Mucosa of rectum (tissue), 2 donors: ENCODE results near the gene PAK5.

Experiments
- H3K27ac ChIP-seq, 2 donors: one replicate each; pipeline ENCODE4 v1.7.0; 2013; ENCODE audit warnings: inconsistent platforms in 2 of 2, low read depth in 2 of 2, low read length in 2 of 2
- H3K27me3 ChIP-seq, 2 donors: one replicate each; pipeline ENCODE4 v1.7.0; 2013; ENCODE audit warnings: low read length in 2 of 2; ENCODE audit not compliant: control insufficient read depth in 2 of 2, insufficient read depth in 2 of 2
- H3K36me3 ChIP-seq, 2 donors: one replicate each; pipeline ENCODE4 v1.7.0; 2013; ENCODE audit warnings: low read length in 2 of 2; ENCODE audit not compliant: control insufficient read depth in 2 of 2, insufficient read depth in 2 of 2
- H3K4me1 ChIP-seq, 2 donors: one replicate each; pipeline ENCODE4 v1.7.0; 2013; ENCODE audit warnings: low read length in 2 of 2, mild to moderate bottlenecking in 1 of 2; ENCODE audit not compliant: control insufficient read depth in 2 of 2, insufficient read depth in 2 of 2
- H3K4me3 ChIP-seq, 2 donors: one replicate each; pipeline ENCODE4 v1.7.0; 2013; ENCODE audit warnings: low read length in 2 of 2
- H3K9ac ChIP-seq, 2 donors: one replicate each; pipeline ENCODE4 v1.7.0; 2013; ENCODE audit warnings: low read length in 2 of 2, low read depth in 1 of 2, mild to moderate bottlenecking in 1 of 2
- H3K9me3 ChIP-seq, 2 donors: one replicate each; pipeline ENCODE4 v1.7.0; 2013; ENCODE audit warnings: low read length in 2 of 2; ENCODE audit not compliant: control insufficient read depth in 2 of 2
- donor health status: healthy.
- donor health status: Normal muscosa, but diverticular disease.

Gene PAK5

DNA sequence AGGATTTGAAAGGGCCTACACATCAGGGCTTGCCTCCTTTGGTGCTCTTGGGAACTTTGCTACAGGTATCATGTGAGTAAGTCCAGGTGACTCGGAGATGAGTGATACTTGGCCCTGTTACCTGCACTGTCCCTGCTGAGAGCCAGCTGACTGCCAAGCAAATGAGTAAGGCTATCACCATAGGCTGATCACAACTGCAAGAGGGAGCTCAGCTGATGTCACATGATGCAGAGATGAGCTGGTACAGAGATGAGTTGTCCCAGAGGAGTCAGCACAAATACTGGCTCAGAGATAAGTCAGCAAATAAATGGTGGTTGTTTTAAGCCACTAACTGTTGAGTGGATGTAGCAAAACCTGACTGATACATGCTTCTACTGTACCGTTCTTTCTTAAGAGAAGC, 283.1 kb downstream of the PAK5 start:
- Histone ChIP-seq H3K4me1 (no peaks in the 10 kb centered on the region), H3K27ac (no peak overlapping the region), H3K4me3 (no peak overlapping the region), H3K36me3 (no peaks in the 10 kb centered on the region), H3K27me3 (no peaks in the 10 kb centered on the region), H3K9ac (no peak overlapping the region), H3K9me3 (no peaks in the 10 kb centered on the region)

DNA sequence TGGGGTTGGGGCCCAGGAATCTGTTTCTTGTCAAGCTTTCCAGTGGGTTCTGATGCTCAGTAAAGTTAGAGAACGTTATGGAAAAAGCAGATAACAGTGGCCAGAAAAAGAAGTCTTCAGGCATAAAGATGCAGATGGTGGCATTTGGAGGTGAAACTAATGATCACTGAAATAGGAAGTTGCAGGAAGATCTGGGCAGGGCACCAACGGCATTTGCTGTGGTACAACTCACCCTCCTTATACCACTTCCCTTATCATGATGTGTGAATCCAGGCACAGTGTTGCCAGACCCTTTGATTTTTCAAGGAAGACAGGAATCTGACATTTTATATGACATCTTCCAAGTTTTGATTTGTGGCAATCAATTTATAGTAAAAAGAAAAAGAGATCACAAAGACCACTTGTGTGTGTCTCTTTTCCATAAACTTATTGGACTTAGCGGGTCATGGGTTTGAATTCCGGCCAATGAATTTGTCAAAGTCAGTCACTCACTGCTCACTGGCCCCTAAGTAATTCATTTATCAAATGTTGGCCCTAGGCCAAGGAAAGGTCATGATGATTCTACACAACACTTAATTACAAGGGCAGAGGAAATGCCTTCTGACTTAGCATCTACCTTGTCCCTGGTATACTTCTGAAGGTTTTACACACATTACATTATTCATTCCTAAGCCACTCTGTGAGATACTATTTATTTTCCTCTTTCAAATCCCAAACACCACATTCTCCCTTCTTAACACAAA, 286.9 kb downstream of the PAK5 start:
- H3K27me3 ChIP-seq = no peaks in the 10 kb centered on the region
- H3K4me3 ChIP-seq = no peak overlapping the region
- H3K36me3 ChIP-seq = no peaks in the 10 kb centered on the region
- no peak overlapping the region for H3K9ac ChIP-seq
- H3K4me1 ChIP-seq = no peaks in the 10 kb centered on the region
- H3K9me3 ChIP-seq = no peaks in the 10 kb centered on the region
- no peak overlapping the region for H3K27ac ChIP-seq

DNA sequence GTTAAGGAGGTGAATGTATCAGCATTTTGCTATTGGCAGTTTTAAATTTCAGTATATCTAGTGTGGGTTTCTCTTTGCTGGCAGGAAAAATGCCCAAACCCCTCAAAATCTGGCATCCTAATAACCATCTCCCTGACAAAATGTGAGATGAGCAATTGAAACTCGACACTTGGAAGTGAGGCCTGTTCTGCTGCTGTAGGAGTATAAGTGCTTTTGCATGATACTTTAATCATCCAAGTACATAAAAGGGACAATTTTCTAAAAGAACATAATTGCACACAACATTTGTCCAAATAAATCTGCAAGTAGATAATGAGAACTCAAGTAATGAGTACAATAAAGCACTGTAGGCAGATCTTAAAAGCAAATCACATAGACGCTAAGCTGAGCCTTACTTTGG, 288.0 kb downstream of the PAK5 start:
- Histone ChIP-seq H3K27ac (no peak overlapping the region), H3K4me3 (no peak overlapping the region), H3K9me3 (no peaks in the 10 kb centered on the region), H3K36me3 (no peaks in the 10 kb centered on the region), H3K4me1 (no peaks in the 10 kb centered on the region), H3K27me3 (no peaks in the 10 kb centered on the region), H3K9ac (no peak overlapping the region)

DNA sequence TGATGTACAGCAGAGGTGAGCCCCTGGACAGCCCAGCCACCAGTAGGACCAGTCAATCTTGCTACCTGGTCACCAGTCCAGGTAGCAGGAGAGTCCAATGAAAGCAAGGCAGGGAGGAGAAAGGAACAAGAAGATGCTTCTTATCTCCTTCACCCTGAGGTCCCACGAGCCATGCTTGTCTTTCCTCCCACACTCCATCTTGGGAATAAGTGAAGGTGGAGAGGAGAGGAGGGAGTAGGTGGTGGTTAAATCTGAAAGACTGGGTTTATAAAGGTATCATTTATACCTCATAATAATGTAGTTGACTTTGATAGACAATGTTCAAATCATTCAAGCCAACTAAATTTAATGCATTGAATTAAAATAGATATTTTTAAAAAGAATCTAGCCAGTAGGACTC, 288.6 kb downstream of the PAK5 start:
- no peak overlapping the region for H3K4me3 ChIP-seq
- H3K36me3 ChIP-seq = no peaks in the 10 kb centered on the region
- no peak overlapping the region for H3K9ac ChIP-seq
- H3K9me3 ChIP-seq = no peaks in the 10 kb centered on the region
- no peaks in the 10 kb centered on the region for H3K4me1 ChIP-seq
- H3K27ac ChIP-seq = no peak overlapping the region
- no peaks in the 10 kb centered on the region for H3K27me3 ChIP-seq

DNA sequence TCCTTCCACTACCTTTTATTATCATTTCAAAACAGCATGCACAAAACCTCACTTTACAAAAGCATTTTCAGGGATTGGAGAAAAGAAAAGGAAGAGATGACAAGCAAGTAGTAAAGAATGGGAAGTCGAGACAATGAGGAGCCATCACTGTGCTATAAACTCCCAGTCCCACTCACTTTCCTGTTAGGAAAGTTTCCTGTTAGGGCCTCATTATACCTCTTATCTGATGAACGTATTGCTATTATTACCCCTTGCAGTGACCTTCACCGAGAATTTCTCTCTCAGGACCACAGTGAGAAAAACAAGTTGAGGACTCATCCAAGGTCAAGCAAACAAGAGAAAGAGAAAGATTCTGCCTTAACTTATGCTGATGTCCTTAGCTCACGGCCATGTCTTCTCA, 295.7 kb downstream of the PAK5 start:
- Histone ChIP-seq H3K27me3 (no peaks in the 10 kb centered on the region), H3K4me3 (no peak overlapping the region), H3K36me3 (no peaks in the 10 kb centered on the region), H3K27ac (no peak overlapping the region), H3K9me3 (no peaks in the 10 kb centered on the region), H3K9ac (no peak overlapping the region), H3K4me1 (no peaks in the 10 kb centered on the region)

DNA sequence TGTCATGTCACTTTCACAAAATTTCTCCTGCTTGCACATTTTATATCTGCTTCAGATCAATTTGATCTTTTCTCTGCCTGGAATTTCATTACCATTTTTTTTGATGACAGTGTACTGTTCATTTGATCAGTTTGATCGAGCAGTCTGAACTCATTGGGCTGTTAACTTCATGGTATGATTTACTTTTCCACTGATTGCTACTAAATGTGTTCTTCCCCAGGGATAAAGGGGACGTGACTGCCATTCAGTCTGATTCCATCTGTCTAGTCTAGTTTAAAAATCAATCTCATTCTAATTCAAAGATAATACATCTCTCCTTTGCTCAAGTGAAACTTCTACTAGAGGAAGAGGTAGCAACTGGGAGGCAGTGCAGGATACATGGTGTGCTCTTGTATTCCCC, 303.4 kb downstream of the PAK5 start:
- Histone ChIP-seq H3K9ac (no peak overlapping the region), H3K9me3 (no peaks in the 10 kb centered on the region), H3K4me3 (no peak overlapping the region), H3K27me3 (no peaks in the 10 kb centered on the region), H3K4me1 (no peaks in the 10 kb centered on the region), H3K36me3 (no peaks in the 10 kb centered on the region), H3K27ac (no peak overlapping the region)

DNA sequence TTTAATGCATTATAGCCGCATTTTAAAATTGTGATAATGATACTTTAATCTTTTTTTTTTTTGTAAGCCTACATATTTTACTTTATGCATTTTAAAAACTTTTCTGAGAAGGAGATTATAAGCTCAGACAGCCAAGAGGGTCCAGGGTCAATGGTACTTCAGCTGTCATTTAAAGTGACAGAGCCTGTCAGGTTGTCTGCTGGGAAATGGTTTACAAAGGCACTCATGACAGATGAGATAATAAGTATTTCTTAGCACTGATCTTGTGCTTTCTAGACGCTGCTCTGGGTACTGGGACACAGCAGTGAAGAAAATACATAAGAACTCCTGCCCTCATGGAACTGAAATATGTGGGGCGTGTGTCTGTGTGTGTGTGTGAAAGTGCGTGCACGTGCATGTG, 304.9 kb downstream of the PAK5 start:
- H3K27me3 ChIP-seq = no peaks in the 10 kb centered on the region
- no peak overlapping the region for H3K9ac ChIP-seq
- H3K9me3 ChIP-seq = no peaks in the 10 kb centered on the region
- H3K4me3 ChIP-seq = no peak overlapping the region
- H3K36me3 ChIP-seq = no peaks in the 10 kb centered on the region
- no peaks in the 10 kb centered on the region for H3K4me1 ChIP-seq
- H3K27ac ChIP-seq = no peak overlapping the region

DNA sequence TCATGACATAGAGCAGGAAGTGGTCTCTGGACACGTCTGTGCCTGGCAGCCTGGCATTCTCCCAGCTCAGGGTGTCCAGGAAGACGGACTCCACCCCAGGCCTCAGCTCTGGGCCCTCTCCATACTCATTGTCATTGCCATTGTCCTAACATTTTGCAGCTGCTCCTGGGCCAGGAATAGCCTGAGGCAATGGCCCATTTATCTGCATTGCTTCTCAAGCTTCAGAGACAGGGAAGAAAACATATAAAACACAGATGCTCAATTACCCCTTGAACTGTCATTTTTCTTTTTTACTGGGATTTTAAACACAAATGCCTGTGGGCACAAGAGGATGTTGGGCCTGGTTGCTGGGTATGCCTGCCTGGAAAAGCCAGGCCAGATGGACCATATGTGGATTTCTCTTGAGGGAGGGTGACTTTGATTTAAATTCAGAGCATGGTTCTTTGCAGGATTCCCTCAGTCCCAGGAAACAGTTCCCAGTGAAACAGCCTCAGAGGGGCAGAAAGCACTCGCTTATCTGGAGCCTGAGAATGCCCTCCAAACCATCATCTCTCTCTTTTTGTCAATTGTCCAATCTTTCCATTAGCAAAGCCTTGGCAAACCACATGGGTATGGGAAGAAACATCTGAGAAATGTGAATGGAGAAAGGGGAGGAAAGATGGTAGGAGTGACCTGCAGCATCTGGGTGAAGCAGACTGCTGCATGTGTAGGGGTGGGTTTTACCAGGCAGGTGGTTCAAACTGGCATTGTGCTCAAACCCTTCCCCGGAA, 306.6 kb downstream of the PAK5 start:
- Histone ChIP-seq H3K27me3 (no peaks in the 10 kb centered on the region), H3K9ac (no peak overlapping the region), H3K4me3 (no peak overlapping the region), H3K4me1 (no peaks in the 10 kb centered on the region), H3K36me3 (no peaks in the 10 kb centered on the region), H3K9me3 (no peaks in the 10 kb centered on the region), H3K27ac (no peak overlapping the region)

DNA sequence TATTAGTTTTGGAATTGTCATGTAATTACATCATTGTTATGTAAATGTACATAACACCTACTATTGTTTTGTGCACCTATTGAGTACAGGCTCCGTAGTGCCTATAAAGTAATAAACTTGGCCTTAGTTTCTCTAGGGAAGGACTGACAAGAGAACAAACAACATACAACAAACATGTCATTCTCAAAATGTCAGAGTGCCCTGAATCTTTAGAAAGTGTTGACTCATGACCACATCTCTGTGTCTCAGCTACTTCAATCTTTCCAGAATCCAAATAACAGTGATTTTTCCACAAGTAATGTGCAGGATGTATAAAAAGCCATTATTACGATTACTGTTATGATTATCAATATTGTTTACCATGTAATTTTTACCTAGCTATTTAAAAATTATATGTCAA, 307.3 kb downstream of the PAK5 start:
- H3K27me3 ChIP-seq = no peaks in the 10 kb centered on the region
- H3K9ac ChIP-seq = no peak overlapping the region
- no peaks in the 10 kb centered on the region for H3K4me1 ChIP-seq
- no peaks in the 10 kb centered on the region for H3K36me3 ChIP-seq
- H3K9me3 ChIP-seq = no peaks in the 10 kb centered on the region
- H3K27ac ChIP-seq = no peak overlapping the region
- no peak overlapping the region for H3K4me3 ChIP-seq

DNA sequence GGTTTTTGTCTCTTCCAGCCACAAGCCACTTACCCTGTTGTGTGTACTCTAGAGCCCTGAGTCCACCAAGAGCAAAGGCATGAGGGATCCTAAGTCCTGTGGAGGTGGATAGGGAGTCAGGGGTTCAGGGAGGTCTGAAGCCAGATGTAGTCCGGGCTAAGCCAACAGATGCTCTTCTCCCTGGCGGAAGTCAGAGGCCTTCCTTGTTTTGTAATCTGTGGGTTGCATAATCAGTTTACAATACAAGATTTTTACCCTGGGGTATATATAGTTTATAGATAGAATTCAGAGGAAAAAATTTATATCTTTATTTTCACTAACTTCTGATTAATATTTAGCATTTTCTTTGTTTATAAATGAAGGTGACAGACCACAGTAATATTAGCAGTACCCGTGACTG, 315.2 kb downstream of the PAK5 start:
- H3K9ac ChIP-seq = no peak overlapping the region
- no peaks in the 10 kb centered on the region for H3K9me3 ChIP-seq
- no peaks in the 10 kb centered on the region for H3K36me3 ChIP-seq
- H3K4me1 ChIP-seq = no peaks in the 10 kb centered on the region
- H3K27ac ChIP-seq = no peak overlapping the region
- no peak overlapping the region for H3K4me3 ChIP-seq
- peaks cover 0 to 3% of the 10 kb centered on the region in 2 donors for H3K27me3 ChIP-seq
